HG03066 (cell line): Measurements from ENCODE around the gene SMIM10L2A.
A peak's percentile ranks its signal among the peaks of the same experiment; 100 is the strongest.
"Not testable (repeated sequence)": the region's sequence is repeated elsewhere in the genome, so short reads cannot be mapped to it uniquely, and the experiment has no call there.

ENCODE experiments used
- ATAC-seq: cut with Tn5 transposase; IDR thresholded peaks from one replicate; pipeline ENCODE4 v1.9.1; 2021; ENCODE audit warnings: low read depth; ENCODE audit not compliant: unreplicated experiment

The SMIM10L2A gene

GRCh38 chrX:135421537-135421931, 210 bp upstream of the SMIM10L2A start:
- ATAC-seq, result peak; percentile 94

GRCh38 chrX:135422810-135423168, 1.0 kb downstream of the SMIM10L2A start:
- ATAC-seq, result not testable (repeated sequence)

GRCh38 chrX:135423173-135423864, 1.6 kb downstream of the SMIM10L2A start:
- ATAC-seq, result not testable (repeated sequence)

GRCh38 chrX:135424469-135424868, 2.7 kb downstream of the SMIM10L2A start:
- no peak for ATAC-seq

GRCh38 chrX:135425026-135425965, 3.6 kb downstream of the SMIM10L2A start:
- no peak for ATAC-seq

- ATAC-seq, result no peak
Observed at GRCh38 chrX:135429429-135429828, 7.7 kb downstream of the SMIM10L2A start.

- no peak for ATAC-seq
Observed at GRCh38 chrX:135431886-135432285, 10.1 kb downstream of the SMIM10L2A start.

GRCh38 chrX:135432453-135432852, 10.7 kb downstream of the SMIM10L2A start:
- no peak for ATAC-seq

- no peak for ATAC-seq
Observed at GRCh38 chrX:135432881-135433521, 11.3 kb downstream of the SMIM10L2A start.

GRCh38 chrX:135433531-135434257, 11.9 kb downstream of the SMIM10L2A start:
- ATAC-seq, result no peak

- ATAC-seq, result no peak
Observed at GRCh38 chrX:135434258-135435138, 12.8 kb downstream of the SMIM10L2A start.

- no peak for ATAC-seq
Observed at GRCh38 chrX:135435139-135435922, 13.6 kb downstream of the SMIM10L2A start.

GRCh38 chrX:135435933-135436332, 14.2 kb downstream of the SMIM10L2A start:
- ATAC-seq, result no peak

- ATAC-seq, result no peak
Observed at GRCh38 chrX:135436456-135436855, 14.7 kb downstream of the SMIM10L2A start.

- ATAC-seq, result no peak
Observed at GRCh38 chrX:135436966-135437866, 15.5 kb downstream of the SMIM10L2A start.

- no peak for ATAC-seq
Observed at GRCh38 chrX:135437867-135438733, 16.4 kb downstream of the SMIM10L2A start.

GRCh38 chrX:135438734-135439043, 16.9 kb downstream of the SMIM10L2A start:
- no peak for ATAC-seq
